ENCODE results near the gene CLIC4.

DNA sequence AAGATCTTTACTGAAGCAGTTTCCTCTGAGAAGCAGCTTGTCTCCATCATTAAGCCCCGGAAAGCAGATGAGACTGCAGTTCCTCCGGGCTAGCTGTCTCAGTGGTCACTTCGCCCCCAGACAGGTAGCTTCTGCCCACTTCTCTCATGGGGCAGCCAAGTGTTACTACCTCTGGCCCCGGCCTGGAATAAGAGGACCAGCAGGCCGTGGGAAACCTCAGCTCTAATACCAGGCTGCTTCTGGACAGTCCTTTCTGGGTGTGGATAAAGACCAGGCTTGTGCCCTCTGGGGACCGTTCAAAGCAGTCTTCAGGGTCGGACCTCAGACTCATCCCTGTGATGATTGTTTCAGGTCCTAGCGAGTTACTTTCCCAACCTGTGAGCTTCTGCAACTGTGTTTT is 130.0 kb downstream of the CLIC4 start:
- TF ChIP-seq, protein P1, sequence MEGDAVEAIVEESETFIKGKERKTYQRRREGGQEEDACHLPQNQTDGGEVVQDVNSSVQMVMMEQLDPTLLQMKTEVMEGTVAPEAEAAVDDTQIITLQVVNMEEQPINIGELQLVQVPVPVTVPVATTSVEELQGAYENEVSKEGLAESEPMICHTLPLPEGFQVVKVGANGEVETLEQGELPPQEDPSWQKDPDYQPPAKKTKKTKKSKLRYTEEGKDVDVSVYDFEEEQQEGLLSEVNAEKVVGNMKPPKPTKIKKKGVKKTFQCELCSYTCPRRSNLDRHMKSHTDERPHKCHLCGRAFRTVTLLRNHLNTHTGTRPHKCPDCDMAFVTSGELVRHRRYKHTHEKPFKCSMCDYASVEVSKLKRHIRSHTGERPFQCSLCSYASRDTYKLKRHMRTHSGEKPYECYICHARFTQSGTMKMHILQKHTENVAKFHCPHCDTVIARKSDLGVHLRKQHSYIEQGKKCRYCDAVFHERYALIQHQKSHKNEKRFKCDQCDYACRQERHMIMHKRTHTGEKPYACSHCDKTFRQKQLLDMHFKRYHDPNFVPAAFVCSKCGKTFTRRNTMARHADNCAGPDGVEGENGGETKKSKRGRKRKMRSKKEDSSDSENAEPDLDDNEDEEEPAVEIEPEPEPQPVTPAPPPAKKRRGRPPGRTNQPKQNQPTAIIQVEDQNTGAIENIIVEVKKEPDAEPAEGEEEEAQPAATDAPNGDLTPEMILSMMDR (IDR thresholded peaks at IDR 0.05), result no peak
- TF ChIP-seq JAZF1 (CRISPR knock-in tag; IDR thresholded peaks at IDR 0.05), result no peak
- no peak for TF ChIP-seq FOXJ3 (CRISPR knock-in tag; IDR thresholded peaks at IDR 0.05; ENCODE audit: borderline replicate concordance)
- TF ChIP-seq, protein P2, sequence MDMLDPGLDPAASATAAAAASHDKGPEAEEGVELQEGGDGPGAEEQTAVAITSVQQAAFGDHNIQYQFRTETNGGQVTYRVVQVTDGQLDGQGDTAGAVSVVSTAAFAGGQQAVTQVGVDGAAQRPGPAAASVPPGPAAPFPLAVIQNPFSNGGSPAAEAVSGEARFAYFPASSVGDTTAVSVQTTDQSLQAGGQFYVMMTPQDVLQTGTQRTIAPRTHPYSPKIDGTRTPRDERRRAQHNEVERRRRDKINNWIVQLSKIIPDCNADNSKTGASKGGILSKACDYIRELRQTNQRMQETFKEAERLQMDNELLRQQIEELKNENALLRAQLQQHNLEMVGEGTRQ (CRISPR knock-in tag; IDR thresholded peaks at IDR 0.05), result no peak
- no peak for TF ChIP-seq KAT7 (CRISPR knock-in tag; IDR thresholded peaks at IDR 0.05; ENCODE audit: borderline replicate concordance)
- no peak for TF ChIP-seq TEAD1 (CRISPR knock-in tag; IDR thresholded peaks at IDR 0.05)
- TF ChIP-seq, protein P3, sequence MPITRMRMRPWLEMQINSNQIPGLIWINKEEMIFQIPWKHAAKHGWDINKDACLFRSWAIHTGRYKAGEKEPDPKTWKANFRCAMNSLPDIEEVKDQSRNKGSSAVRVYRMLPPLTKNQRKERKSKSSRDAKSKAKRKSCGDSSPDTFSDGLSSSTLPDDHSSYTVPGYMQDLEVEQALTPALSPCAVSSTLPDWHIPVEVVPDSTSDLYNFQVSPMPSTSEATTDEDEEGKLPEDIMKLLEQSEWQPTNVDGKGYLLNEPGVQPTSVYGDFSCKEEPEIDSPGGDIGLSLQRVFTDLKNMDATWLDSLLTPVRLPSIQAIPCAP (CRISPR knock-in tag; IDR thresholded peaks at IDR 0.05), result no peak
